ENCODE results near the gene CDH4.

The CDH4 gene

GRCh38 chr20:61590236-61590635 lies 338.2 kb downstream of the CDH4 start:
- TF ChIP-seq REST (IDR thresholded peaks at IDR 0.05; ENCODE audit: insufficient read depth in 1 of 2, low read depth in 2 of 2, low read length in 2 of 2), result no peak
- TF ChIP-seq POLR2AphosphoS5 (IDR thresholded peaks at IDR 0.05; ENCODE audit: low read depth, low read length), result no peak
- no peak for TF ChIP-seq SIN3A (IDR thresholded peaks at IDR 0.05; ENCODE audit: borderline replicate concordance, insufficient read depth, low read length)
- TF ChIP-seq TAF1 (IDR thresholded peaks at IDR 0.05; ENCODE audit: borderline replicate concordance, insufficient read depth, low read length), result no peak
- TF ChIP-seq FOXP2 (optimal IDR thresholded peaks at IDR 0.05; ENCODE audit: borderline replicate concordance, extremely low read depth, extremely low read length, insufficient read depth), result no peak

GRCh38 chr20:61593516-61593915 lies 341.5 kb downstream of the CDH4 start:
- TF ChIP-seq POLR2AphosphoS5 (IDR thresholded peaks at IDR 0.05; ENCODE audit: low read depth, low read length) (no peak), REST (IDR thresholded peaks at IDR 0.05; ENCODE audit: insufficient read depth in 1 of 2, low read depth in 2 of 2, low read length in 2 of 2) (no peak), TAF1 (IDR thresholded peaks at IDR 0.05; ENCODE audit: borderline replicate concordance, insufficient read depth, low read length) (no peak), FOXP2 (optimal IDR thresholded peaks at IDR 0.05; ENCODE audit: borderline replicate concordance, extremely low read depth, extremely low read length, insufficient read depth) (no peak), SIN3A (IDR thresholded peaks at IDR 0.05; ENCODE audit: borderline replicate concordance, insufficient read depth, low read length) (no peak)

- no peak for TF ChIP-seq FOXP2 (optimal IDR thresholded peaks at IDR 0.05; ENCODE audit: borderline replicate concordance, extremely low read depth, extremely low read length, insufficient read depth)
- TF ChIP-seq SIN3A (IDR thresholded peaks at IDR 0.05; ENCODE audit: borderline replicate concordance, insufficient read depth, low read length), result no peak
- TF ChIP-seq TAF1 (IDR thresholded peaks at IDR 0.05; ENCODE audit: borderline replicate concordance, insufficient read depth, low read length), result no peak
- TF ChIP-seq POLR2AphosphoS5 (IDR thresholded peaks at IDR 0.05; ENCODE audit: low read depth, low read length), result no peak
- TF ChIP-seq REST (IDR thresholded peaks at IDR 0.05; ENCODE audit: insufficient read depth in 1 of 2, low read depth in 2 of 2, low read length in 2 of 2), result no peak
Measured at GRCh38 chr20:61594198-61594597, 342.1 kb downstream of the CDH4 start.

GRCh38 chr20:61595216-61595615 lies 343.2 kb downstream of the CDH4 start:
- no peak for TF ChIP-seq FOXP2 (optimal IDR thresholded peaks at IDR 0.05; ENCODE audit: borderline replicate concordance, extremely low read depth, extremely low read length, insufficient read depth)
- no peak for TF ChIP-seq REST (IDR thresholded peaks at IDR 0.05; ENCODE audit: insufficient read depth in 1 of 2, low read depth in 2 of 2, low read length in 2 of 2)
- TF ChIP-seq SIN3A (IDR thresholded peaks at IDR 0.05; ENCODE audit: borderline replicate concordance, insufficient read depth, low read length), result no peak
- TF ChIP-seq TAF1 (IDR thresholded peaks at IDR 0.05; ENCODE audit: borderline replicate concordance, insufficient read depth, low read length), result no peak
- TF ChIP-seq POLR2AphosphoS5 (IDR thresholded peaks at IDR 0.05; ENCODE audit: low read depth, low read length), result no peak

All from PFSK-1 (cell line).